ENCODE measurements around the gene ECHDC1.
"Not testable (repeated sequence)": the region's sequence is repeated elsewhere in the genome, so short reads cannot be mapped to it uniquely, and the experiment has no call there.

The ECHDC1 gene

DNA sequence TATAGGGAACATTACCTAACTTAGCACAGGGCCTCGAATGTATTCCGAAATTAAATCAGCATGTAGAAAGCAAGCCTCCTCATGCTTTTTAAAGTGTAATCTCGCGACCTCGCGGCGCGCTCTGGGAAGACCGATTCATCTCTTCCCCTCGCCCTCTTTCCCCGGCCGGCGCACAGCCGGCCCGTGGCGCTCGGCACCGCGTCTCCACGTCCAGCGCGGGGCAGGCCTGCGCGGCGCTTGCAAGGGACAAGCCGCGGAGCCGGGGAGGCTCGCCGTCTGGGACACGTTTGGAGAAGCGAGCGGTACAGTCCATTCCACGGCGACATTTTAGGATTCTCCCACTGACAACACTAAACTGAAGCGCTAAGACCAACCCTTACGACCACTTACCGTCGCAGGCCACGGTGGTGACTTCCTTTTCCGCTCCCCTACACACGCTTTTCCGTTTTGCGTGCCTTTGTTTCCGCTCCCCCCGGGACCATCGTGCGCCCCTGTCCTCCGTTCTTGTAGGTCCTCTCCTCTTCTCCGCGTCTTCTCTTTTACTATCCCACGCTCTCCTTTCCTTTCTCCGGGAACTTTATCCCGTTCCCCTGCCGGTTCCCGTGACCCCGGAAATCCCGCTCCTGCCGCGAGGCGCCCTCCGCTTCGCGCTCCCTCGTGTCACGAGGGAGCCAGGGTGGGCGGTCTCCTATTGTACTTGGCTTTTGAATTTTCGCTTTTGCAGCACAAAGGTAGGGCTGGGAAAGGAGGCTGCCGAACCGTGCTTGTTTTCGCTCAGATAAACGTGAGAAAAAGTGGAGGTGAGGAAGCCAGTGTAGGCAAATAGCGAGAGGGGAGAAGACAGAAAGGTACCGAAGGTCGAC is at the start of gene ECHDC1:
Gene ECHDC1 (minus strand): TSS at position 664 of the 863 bp plus-strand sequence. CDS start 12,581 bp downstream, outside the sequence.
- FAIRE-seq: no peak

GRCh38 chr6:127392301-127392700 is 48.9 kb upstream of the ECHDC1 start:
- FAIRE-seq: no peak

DNA sequence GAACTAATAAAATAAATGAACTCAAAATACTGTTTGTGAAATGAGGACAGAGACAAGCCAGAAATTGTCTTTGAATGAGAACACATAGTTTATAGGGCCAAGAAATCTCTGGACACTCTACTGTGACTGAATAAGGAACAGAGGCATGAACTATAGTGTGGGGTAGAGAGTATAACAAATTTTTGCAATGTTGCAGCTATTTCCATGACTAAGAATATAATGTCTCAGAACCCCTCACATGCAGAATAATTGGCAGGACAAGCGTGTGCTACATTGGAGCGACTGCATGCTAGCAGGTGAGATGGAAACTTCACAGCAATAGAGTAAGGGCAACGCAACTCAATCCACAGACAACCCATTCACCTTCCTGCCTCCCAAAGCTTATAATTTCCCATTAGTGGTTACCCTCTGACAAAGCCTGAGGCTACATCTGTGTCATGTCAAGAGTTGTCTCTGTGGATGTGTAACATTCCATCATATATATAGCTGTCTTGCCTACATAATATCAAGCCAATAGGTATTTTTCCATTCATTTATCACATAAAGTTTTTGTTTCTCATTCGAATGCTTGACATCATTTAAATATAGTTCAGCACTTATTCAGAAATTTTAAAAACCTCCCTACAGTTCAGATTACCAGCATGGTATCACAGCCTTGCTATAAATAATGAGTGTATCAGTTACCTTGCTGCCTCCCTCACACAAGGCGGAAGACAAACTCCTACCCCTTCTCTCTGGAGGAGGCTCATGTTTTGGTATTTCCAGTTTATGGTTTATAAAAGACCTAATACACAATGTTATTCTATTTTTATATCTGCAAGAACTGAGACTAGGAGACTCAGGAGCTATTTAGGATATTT is 47.9 kb upstream of the ECHDC1 start:
- no peak for FAIRE-seq

- no peak for FAIRE-seq
These were observed 46.3 kb upstream of the ECHDC1 start for GRCh38 chr6:127389706-127390105.

GRCh38 chr6:127385668-127386430 is 42.4 kb upstream of the ECHDC1 start:
- no peak for FAIRE-seq

DNA sequence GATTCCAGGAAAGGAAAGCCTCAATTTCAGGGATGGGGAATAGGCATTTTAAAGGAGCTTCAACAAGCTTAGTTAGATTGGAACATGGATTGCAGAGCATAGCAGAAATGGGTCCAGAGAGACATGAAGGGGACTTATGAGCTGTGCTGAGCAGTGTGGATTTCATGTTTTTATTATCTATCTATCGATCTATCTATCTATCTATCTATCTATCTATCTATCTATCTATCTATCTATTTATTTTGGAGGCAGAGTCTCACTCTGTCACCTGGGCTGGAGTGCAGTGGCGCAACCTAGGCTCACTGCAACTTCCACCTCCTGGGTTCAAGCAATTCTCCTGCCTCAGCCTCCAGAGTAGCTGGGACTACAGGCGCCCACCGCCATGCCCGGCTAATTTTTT is 41.4 kb upstream of the ECHDC1 start:
- FAIRE-seq: not testable (repeated sequence)

DNA sequence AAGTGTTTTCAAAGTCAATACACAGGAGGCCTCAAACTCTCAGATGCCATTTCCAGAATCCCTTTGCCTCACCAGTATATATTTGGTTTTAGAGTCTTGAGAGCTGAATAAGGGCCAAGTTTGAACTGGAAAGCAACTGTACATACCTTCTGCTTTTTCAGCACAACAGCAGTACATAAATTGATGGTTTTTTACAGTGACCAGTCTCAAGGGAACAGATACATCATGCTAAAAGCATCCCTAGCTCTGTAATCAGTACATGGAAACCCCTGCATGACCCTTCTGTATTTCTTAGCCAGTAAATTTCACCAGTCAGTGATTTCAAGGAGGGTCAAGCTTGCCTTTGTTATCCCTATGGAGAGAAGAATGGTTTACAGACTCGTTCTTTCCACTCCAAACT is 40.6 kb upstream of the ECHDC1 start:
- FAIRE-seq: no peak

DNA sequence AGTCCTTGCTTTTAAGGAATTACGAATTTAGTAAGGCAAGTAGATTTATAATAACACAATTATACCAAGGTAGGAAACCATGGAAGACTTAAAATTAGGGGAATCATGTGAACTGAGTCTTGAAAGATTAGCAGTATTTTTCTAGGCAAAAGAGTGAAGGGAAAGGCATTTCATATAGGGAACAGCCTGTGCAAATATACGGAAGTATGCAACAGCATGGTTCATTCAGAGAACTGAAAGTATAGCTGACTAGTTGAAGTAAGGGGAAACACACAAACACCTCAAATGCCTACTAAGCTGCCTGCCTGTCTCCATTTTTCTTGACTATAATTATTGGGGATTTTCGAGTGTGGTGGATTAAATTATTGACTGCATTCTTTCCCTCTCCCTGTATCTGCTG is 39.0 kb upstream of the ECHDC1 start:
- FAIRE-seq: no peak

DNA sequence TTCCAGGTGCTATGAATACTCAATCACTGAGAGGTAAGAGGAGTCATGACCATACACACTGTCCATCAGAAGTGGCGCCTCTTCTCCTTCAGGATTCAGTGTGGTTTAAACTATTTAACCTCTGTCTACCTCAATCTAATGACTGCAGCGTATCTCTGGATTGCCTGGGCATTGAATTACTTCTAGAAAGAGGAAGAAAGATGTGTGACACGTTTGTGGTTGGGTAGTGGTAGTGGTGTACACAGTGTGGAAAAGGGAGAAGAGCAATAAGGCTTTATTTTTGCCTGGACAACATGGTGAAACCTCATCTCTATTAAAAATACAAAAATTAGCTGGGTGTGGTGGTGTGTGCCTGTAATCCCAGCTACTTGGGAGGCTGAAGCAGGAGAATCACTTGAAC is 38.0 kb upstream of the ECHDC1 start:
- FAIRE-seq: no peak

GRCh38 chr6:127376685-127377084 is 33.3 kb upstream of the ECHDC1 start:
- FAIRE-seq: no peak

DNA sequence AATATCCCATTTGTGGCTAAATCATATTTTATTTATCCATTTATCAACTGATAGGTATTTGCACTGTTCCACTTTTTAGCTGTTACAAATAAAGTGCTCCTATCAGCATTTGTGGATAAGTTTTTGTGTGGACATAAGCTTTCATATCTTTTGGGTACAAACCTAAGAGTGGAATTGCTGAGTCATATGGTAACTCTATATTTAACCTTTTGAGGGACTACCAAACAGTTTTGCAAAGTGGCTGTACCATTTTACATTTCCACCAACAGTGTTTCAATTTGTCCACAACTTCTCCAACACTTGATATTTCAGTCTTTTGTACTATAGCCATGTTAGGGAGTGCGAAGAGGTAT is 23.6 kb upstream of the ECHDC1 start:
- no peak for FAIRE-seq

GRCh38 chr6:127366282-127367022 is 23.0 kb upstream of the ECHDC1 start:
- FAIRE-seq: no peak

GRCh38 chr6:127365874-127366273 is 22.5 kb upstream of the ECHDC1 start:
- FAIRE-seq: no peak

DNA sequence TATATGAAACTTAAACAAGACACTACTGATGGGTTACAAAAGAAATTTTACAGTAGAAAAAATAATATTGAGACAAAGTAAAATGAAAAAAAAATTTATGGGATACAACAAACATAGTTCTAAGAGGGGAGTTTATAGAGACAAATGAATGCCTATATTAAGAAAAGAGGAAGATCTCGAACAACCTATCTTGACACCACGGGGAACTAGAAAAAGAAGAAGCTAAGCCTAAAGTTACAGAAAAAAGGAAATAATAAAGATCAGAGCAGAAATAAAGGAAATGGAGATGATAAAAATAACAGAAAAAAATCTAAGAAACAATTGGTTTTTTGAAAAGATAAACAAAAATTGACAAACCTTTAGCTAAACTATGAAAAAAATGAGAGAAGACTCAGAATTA is 9.1 kb upstream of the ECHDC1 start:
- no peak for FAIRE-seq

DNA sequence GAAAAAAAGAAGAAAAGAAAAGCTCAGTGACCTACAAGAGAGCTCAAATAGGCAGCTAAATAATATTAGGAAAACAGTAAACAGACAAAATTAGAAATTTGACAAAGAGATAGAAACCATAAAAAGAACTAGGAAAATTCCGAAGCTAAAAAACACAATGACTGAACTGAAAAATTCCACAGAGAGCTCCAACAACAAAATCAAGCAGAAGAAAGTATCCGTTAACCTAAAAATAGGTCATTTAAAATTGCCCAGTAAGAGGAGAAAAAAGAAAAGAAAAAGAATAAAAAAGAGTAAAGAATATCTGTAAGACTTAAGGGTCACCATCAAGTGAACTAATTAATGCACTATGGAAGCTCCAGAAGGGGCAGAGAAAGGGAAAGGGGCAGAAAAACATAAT is 6.6 kb upstream of the ECHDC1 start:
- no peak for FAIRE-seq

DNA sequence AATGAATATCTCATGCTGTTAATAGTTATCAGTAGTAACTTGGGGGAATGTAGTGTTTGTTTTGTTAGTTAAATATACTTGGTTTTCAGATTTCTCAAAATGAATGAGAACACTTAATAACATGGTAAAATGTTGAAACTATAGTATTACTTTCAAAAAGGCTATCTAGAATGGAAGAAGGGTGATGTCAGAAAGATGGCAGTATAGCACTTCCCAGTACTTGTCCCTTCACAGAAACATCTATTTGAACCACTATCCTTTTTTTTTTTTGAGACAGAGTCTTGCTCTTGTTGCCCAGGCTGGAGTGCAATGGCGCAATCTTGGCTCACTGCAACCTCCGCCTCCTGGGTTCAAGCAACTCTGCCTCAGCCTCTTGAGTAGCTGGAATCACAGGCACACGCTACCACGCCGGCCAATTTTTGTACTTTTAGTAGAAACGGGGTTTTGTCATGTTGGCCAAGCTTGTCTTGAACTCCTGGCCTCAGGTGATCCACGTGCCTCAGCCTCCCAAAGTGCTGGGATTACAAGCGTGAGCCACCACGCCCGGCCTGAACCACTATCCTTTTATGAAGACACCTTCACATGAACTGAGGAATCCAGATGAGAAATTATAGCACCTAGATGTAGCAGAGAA is 4.7 kb upstream of the ECHDC1 start:
- FAIRE-seq: no peak

DNA sequence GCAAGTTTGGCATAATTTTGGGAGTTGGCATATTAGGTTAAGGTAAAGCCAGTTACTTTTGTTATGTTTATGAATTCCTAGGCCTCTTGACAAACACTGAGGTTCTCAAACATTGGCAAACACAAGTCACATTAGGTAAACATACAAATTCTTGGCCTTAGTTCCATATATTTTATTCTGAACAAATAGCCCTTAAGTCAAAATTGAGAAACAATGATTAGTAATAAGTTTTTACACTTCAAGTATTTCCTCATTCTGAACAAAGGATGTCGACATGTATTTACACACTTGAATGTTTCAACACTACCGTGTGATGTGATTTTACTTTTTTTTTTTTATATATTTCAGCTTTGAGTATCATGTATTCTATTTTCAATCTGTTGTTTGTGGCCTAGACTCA is 3.8 kb upstream of the ECHDC1 start:
- no peak for FAIRE-seq

DNA sequence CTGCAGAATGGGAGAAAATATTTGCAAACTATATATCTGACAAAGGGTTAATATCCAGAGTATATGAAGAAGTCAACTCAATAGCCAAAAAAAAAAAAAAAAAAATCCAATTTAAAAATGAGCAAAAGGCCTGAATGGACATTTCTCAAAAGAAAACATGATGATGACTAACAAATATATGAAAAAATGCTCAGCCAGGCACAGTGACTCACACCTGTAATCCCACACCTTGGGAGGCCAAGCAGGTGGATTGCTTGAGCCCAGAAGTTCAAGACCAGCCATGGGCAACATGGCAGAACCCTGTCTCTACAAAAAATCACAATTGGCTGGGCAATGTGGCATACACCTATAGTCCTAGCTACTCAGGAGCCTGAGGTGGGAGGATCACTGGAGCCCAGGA is 2.1 kb upstream of the ECHDC1 start:
- no peak for FAIRE-seq

DNA sequence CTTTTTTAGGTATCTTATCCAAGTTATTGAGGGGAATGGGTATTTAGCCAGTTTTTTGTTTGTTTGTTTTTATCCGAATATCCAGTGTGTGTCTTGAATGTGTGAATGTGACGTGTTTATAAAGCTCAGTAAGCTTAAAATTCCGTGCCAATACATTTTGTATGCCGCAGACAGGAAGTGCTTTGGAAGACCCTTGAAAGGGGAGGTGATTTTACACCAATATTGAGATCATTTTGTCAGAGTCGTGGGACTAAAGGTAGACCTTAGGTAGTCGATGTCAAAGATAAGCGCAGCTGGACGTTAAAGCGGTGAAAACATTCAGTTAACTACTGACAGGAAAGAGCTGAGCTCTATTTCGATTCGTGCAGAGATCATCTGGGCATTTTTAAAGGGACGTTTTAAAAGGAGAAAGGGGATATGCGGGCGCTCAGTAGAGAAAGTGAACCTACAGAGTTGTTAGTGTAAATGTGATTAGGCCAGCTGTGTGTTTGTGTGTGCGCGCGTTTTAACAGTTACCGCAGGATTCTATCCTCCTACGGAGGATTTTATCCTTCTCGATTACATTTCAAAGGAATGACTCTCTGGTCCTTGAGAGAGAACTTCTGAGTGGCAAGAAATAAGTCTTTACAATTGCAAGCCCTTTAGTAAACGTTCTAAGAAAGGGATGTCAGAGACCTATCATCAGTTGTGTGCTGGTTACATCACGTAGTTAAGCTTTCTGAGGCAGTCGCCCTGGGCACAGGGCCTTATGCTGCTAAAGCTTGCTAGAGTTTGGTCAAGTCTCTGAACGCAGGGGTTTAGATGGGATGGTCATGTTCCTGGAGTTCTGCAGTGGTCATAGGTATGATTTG is 625 bp upstream of the ECHDC1 start:
- FAIRE-seq: no peak

GRCh38 chr6:127342296-127342945 is 988 bp downstream of the ECHDC1 start:
- FAIRE-seq: no peak

Data from G401.6 (cell line).